SJSA1 (cell line): ENCODE measurements around the gene DGKI. TPM values are rescaled to one million over a fixed set of nuclear protein-coding genes. Genes with fewer than 3 reads are reported as not detected.
"Not testable (repeated sequence)": the region's sequence is repeated elsewhere in the genome, so short reads cannot be mapped to it uniquely, and the experiment has no call there.

Experiments
- DNase-seq, 2 experiments: peaks; one replicate each; pipeline ENCODE4 v3.0.0-alpha.2; 2015 to 2020; ENCODE audit warnings: low spot score in 2 of 2, low read depth in 1 of 2
- H3K27ac ChIP-seq: fragments of 250-450 bp; sonication (Bioruptor Pico); 2 replicates; pipeline ENCODE4 v1.5.1; 2020; ENCODE audit warnings: mild to moderate bottlenecking, moderate library complexity
- H3K27me3 ChIP-seq: fragments of 250-450 bp; sonication (Bioruptor Pico); replicated peaks from 2 replicates; pipeline ENCODE4 v1.5.1; 2020; ENCODE audit warnings: mild to moderate bottlenecking, moderate library complexity
- H3K36me3 ChIP-seq: fragments of 250-450 bp; sonication (Bioruptor Pico); 2 replicates; pipeline ENCODE4 v1.5.1; 2020; ENCODE audit warnings: mild to moderate bottlenecking
- H3K4me1 ChIP-seq: fragments of 250-450 bp; sonication (Bioruptor Pico); replicated peaks from 2 replicates; pipeline ENCODE4 v1.6.1; 2021; ENCODE audit warnings: mild to moderate bottlenecking
- H3K4me3 ChIP-seq: fragments of 250-450 bp; sonication (Bioruptor Pico); 2 replicates; pipeline ENCODE4 v1.5.1; 2020; ENCODE audit warnings: mild to moderate bottlenecking
- H3K9me3 ChIP-seq: fragments of 250-450 bp; sonication (Bioruptor Pico); replicated peaks from 2 replicates; pipeline ENCODE4 v1.5.1; 2020; ENCODE audit warnings: mild to moderate bottlenecking
- total RNA-seq: library from RNA; depleted of rRNA; stranded (reverse); fragments of >200 nt; shearing (Covaris generic); gene quantifications from 2 replicates; pipeline ENCODE4 v1.2.3, GENCODE V29; 2014

The DGKI gene
- total RNA-seq, 1 experiment from 2014 or later: 1.6 TPM

GRCh38 chr7:137453356-137453755 is 393.4 kb downstream of the DGKI start:
- no peaks in the 10 kb centered on the region for H3K9me3 ChIP-seq
- no peaks in the 10 kb centered on the region for H3K4me1 ChIP-seq
- H3K27me3 ChIP-seq: no peaks in the 10 kb centered on the region
- no peak for DNase-seq
- no peak overlapping the region for H3K27ac ChIP-seq
- no peak overlapping the region for H3K4me3 ChIP-seq
- no peaks in the 10 kb centered on the region for H3K36me3 ChIP-seq

- H3K9me3 ChIP-seq: no peaks in the 10 kb centered on the region
- H3K27ac ChIP-seq: no peak overlapping the region
- H3K27me3 ChIP-seq: no peaks in the 10 kb centered on the region
- no peak overlapping the region for H3K4me3 ChIP-seq
- H3K4me1 ChIP-seq: no peaks in the 10 kb centered on the region
- H3K36me3 ChIP-seq: no peaks in the 10 kb centered on the region
- DNase-seq: no peak
Measured at GRCh38 chr7:137449016-137449415, 397.8 kb downstream of the DGKI start.

- H3K27ac ChIP-seq, H3K4me3 ChIP-seq, H3K27me3 ChIP-seq, H3K9me3 ChIP-seq, DNase-seq, H3K36me3 ChIP-seq, H3K4me1 ChIP-seq: not testable (repeated sequence)
Measured at GRCh38 chr7:137448572-137448971, 398.2 kb downstream of the DGKI start.

GRCh38 chr7:137446025-137446424 is 400.7 kb downstream of the DGKI start:
- H3K9me3 ChIP-seq: no peaks in the 10 kb centered on the region
- H3K27me3 ChIP-seq: no peaks in the 10 kb centered on the region
- H3K4me3 ChIP-seq: no peak overlapping the region
- H3K36me3 ChIP-seq: no peaks in the 10 kb centered on the region
- DNase-seq: no peak
- H3K27ac ChIP-seq: no peak overlapping the region
- 0 out of 2 replicates have a peak, but pooled peaks cover 3% of the 10 kb centered on the region for H3K4me1 ChIP-seq

GRCh38 chr7:137445268-137445667 is 401.5 kb downstream of the DGKI start:
- Histone ChIP-seq H3K4me3 (no peak overlapping the region), H3K27me3 (no peaks in the 10 kb centered on the region), H3K4me1 (0 out of 2 replicates have a peak, but pooled peaks cover 3% of the 10 kb centered on the region), H3K9me3 (no peaks in the 10 kb centered on the region), H3K36me3 (no peaks in the 10 kb centered on the region), H3K27ac (no peak overlapping the region)
- DNase-seq: no peak

GRCh38 chr7:137443616-137444015 is 403.2 kb downstream of the DGKI start:
- no peaks in the 10 kb centered on the region for H3K36me3 ChIP-seq
- H3K4me3 ChIP-seq: no peak overlapping the region
- no peak overlapping the region for H3K27ac ChIP-seq
- H3K4me1 ChIP-seq: 0 out of 2 replicates have a peak, but pooled peaks cover 3% of the 10 kb centered on the region
- H3K27me3 ChIP-seq: no peaks in the 10 kb centered on the region
- no peak for DNase-seq
- no peaks in the 10 kb centered on the region for H3K9me3 ChIP-seq

- no peaks in the 10 kb centered on the region for H3K27me3 ChIP-seq
- H3K4me3 ChIP-seq: no peak overlapping the region
- H3K27ac ChIP-seq: no peak overlapping the region
- 0 out of 2 replicates have a peak, but pooled peaks cover 3% of the 10 kb centered on the region for H3K4me1 ChIP-seq
- DNase-seq: no peak
- no peaks in the 10 kb centered on the region for H3K36me3 ChIP-seq
- no peaks in the 10 kb centered on the region for H3K9me3 ChIP-seq
Measured at GRCh38 chr7:137441451-137441850, 405.3 kb downstream of the DGKI start.

- no peak for DNase-seq
- Histone ChIP-seq H3K4me3 (no peak overlapping the region), H3K4me1 (0 out of 2 replicates have a peak, but pooled peaks cover 3% of the 10 kb centered on the region), H3K36me3 (no peaks in the 10 kb centered on the region), H3K9me3 (no peaks in the 10 kb centered on the region), H3K27me3 (no peaks in the 10 kb centered on the region), H3K27ac (no peak overlapping the region)
Measured at GRCh38 chr7:137439829-137440825, 406.6 kb downstream of the DGKI start.

- Histone ChIP-seq H3K4me1 (no peaks in the 10 kb centered on the region), H3K27me3 (no peaks in the 10 kb centered on the region), H3K27ac (no peak overlapping the region), H3K4me3 (no peak overlapping the region), H3K36me3 (no peaks in the 10 kb centered on the region), H3K9me3 (no peaks in the 10 kb centered on the region)
- DNase-seq: no peak
Measured at GRCh38 chr7:137434946-137435345, 411.8 kb downstream of the DGKI start.

GRCh38 chr7:137434530-137434929 is 412.2 kb downstream of the DGKI start:
- no peaks in the 10 kb centered on the region for H3K4me1 ChIP-seq
- H3K27me3 ChIP-seq: no peaks in the 10 kb centered on the region
- no peak for DNase-seq
- H3K27ac ChIP-seq: no peak overlapping the region
- H3K4me3 ChIP-seq: no peak overlapping the region
- H3K9me3 ChIP-seq: no peaks in the 10 kb centered on the region
- no peaks in the 10 kb centered on the region for H3K36me3 ChIP-seq

- no peaks in the 10 kb centered on the region for H3K27me3 ChIP-seq
- no peak overlapping the region for H3K27ac ChIP-seq
- no peaks in the 10 kb centered on the region for H3K9me3 ChIP-seq
- no peaks in the 10 kb centered on the region for H3K4me1 ChIP-seq
- H3K36me3 ChIP-seq: no peaks in the 10 kb centered on the region
- H3K4me3 ChIP-seq: no peak overlapping the region
- DNase-seq: no peak
Measured at GRCh38 chr7:137423321-137423720, 423.5 kb downstream of the DGKI start.

GRCh38 chr7:137421366-137421765 is 425.4 kb downstream of the DGKI start:
- DNase-seq: no peak

GRCh38 chr7:137418841-137419240 is 427.9 kb downstream of the DGKI start:
- H3K27ac ChIP-seq: no peak overlapping the region
- no peaks in the 10 kb centered on the region for H3K4me1 ChIP-seq
- H3K27me3 ChIP-seq: no peaks in the 10 kb centered on the region
- H3K36me3 ChIP-seq: no peaks in the 10 kb centered on the region
- no peaks in the 10 kb centered on the region for H3K9me3 ChIP-seq
- no peak for DNase-seq
- no peak overlapping the region for H3K4me3 ChIP-seq

More at GRCh38 chr7:137421366-137421765, 425.4 kb downstream of the DGKI start:
- H3K36me3 ChIP-seq: no peaks in the 10 kb centered on the region
- no peak overlapping the region for H3K4me3 ChIP-seq
- H3K9me3 ChIP-seq: no peaks in the 10 kb centered on the region
- no peaks in the 10 kb centered on the region for H3K27me3 ChIP-seq
- no peaks in the 10 kb centered on the region for H3K4me1 ChIP-seq
- H3K27ac ChIP-seq: no peak overlapping the region

- H3K27me3 ChIP-seq: no peaks in the 10 kb centered on the region
- H3K4me3 ChIP-seq: no peak overlapping the region
- no peaks in the 10 kb centered on the region for H3K36me3 ChIP-seq
- no peaks in the 10 kb centered on the region for H3K9me3 ChIP-seq
- DNase-seq: no peak
- H3K27ac ChIP-seq: no peak overlapping the region
- H3K4me1 ChIP-seq: no peaks in the 10 kb centered on the region
Measured at GRCh38 chr7:137417464-137417863, 429.3 kb downstream of the DGKI start.
